Right cardiac atrium (tissue), 5 donors: ENCODE results near the gene LURAP1L. TPM values are rescaled to one million over a fixed set of nuclear protein-coding genes. Genes with fewer than 3 reads are reported as not detected.

Experiments
- ATAC-seq, 2 donors: fragments of 200-7000 bp; cut with Tn5 transposase; one replicate each; pipeline versions ENCODE4 v1.8.0 to v1.9.1; 2020; ENCODE audit warnings: moderate library complexity in 2 of 2, mild to moderate bottlenecking in 1 of 2
- DNase-seq, 3 donors: peaks; one replicate each; pipeline ENCODE4 v3.0.0-alpha.2; 2020
- H3K27ac ChIP-seq: one replicate; pipeline ENCODE4 v1.5.1; 2013; ENCODE audit warnings: mild to moderate bottlenecking, low read length, control low read depth, moderate library complexity
- H3K27me3 ChIP-seq: one replicate; pipeline ENCODE4 v1.6.1; 2013; ENCODE audit not compliant: control insufficient read depth, insufficient read depth
- H3K4me1 ChIP-seq: one replicate; pipeline ENCODE4 v1.6.1; 2013; ENCODE audit warnings: low read length; ENCODE audit not compliant: control insufficient read depth, insufficient read depth
- H3K4me3 ChIP-seq: one replicate; pipeline ENCODE4 v1.5.1; 2013; ENCODE audit warnings: low read length, control low read depth
- H3K9me3 ChIP-seq: one replicate; pipeline ENCODE4 v1.6.1; 2013; ENCODE audit warnings: low read length; ENCODE audit not compliant: control insufficient read depth
- WGBS: extraction: QIAGEN DNeasy Blood & Tissue Kit; methylation state at CpG from one replicate; pipeline ENCODE4 v1.1.7; 2013; 5-methylcytosine and 5-hydroxymethylcytosine counted together
- intact Hi-C, 4 donors: fragments of 100-400 bp; cut with DNase I; formaldehyde crosslinking; loops; one replicate each; pipeline versions ENCODE4 v1.11.0 to v1.14.0; 2022 to 2023
- long read RNA-seq, 4 donors: library from polyadenylated mRNA; unstranded; transcript quantifications; one replicate each; pipeline ENCODE4 v2.0.0, GENCODE V29; 2020 to 2021
- polyA plus RNA-seq: library from polyadenylated mRNA; stranded (reverse); fragments of 200-250 nt; gene quantifications from one replicate; pipeline ENCODE4 v1.2.3, GENCODE V29; 2013
- total RNA-seq, 4 donors: library from RNA; stranded (reverse); fragmentation: NEBNext Ultra II Directional; extraction: Animal tissue kit (Norgen Biotek cat#: 25700); gene quantifications; one replicate each; pipeline ENCODE4 v1.2.1, GENCODE V29; 2021
- donor health status: healthy with polysubstance abuse.
- donor health status: DM: no; HTN: yes; CAD: no.
- donor health status: DM: no; HTN: no; CAD: no.
- donor health status: DM: no; HTN: yes; CAD: no; lungs with severe emphysema.
- donor health status: DM: yes; HTN: yes; CAD: no.

Gene LURAP1L, protein sequence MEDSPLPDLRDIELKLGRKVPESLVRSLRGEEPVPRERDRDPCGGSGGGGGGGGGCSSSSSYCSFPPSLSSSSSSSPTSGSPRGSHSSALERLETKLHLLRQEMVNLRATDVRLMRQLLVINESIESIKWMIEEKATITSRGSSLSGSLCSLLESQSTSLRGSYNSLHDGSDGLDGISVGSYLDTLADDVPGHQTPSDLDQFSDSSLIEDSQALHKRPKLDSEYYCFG
- 1 to 10 TPM; 2.1 to 3.4 (median 2.5) TPM for total RNA-seq
- polyA plus RNA-seq: 3.0 TPM
- long read RNA-seq, donor 1, transcript LURAP1L-201 (2 exons, 1,753 nt): major isoform, 5 of 6 reads
- long read RNA-seq, donor 1, partial matches to known transcripts: 0 of 6 reads
- long read RNA-seq, donor 1, other reads (novel, unspliced or antisense): 1 of 6 reads
- long read RNA-seq, donor 2, partial matches to known transcripts: 0 of 3 reads
- long read RNA-seq, donor 2, other reads (novel, unspliced or antisense): 1 of 3 reads
- long read RNA-seq, donor 3, transcript LURAP1L-201 (2 exons, 1,753 nt): major isoform, 13 of 15 reads
- long read RNA-seq, donor 3, partial matches to known transcripts: 0 of 15 reads
- long read RNA-seq, donor 3, other reads (novel, unspliced or antisense): 2 of 15 reads
- long read RNA-seq, donor 4, partial matches to known transcripts: 0 of 2 reads
- long read RNA-seq, donor 4, other reads (novel, unspliced or antisense): 0 of 2 reads

DNA sequence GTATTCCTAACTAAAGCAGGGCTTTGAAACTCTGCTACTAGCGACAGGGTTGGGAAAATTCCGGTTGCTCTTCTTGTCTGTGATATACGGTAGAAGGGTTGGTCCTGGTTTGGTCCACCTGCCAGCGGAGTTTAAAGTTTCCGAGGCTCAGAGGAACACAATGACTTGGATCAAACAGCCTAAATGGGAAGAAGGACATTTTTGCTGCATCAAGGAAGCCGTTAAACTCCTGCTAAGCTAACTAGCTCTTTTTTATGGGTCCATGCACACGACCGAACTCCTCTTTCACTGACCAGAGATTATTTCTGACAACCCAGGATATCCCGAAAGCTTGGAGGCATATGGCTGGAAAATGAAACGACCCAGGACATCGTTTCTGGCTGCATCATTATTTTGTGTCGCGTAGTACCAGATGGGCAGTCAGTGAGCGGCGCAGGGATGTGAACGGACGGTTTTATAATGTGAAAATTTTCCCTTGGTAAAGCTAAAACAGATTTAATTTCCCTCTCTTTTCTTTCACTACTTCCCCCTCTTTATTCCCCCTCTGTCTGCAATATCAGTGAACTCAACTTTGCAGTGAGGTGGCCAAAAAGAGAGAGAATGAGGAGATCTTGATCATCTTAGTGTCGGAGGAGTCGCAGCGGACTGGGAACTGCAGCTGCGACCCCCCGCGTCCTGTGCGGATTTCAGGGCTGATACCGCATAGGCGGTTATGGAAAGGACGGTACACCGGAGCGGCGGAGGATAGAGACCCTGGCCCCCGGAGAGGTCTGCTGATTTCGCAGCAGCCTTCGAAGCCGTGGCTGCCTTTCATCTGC lies at the start of gene LURAP1L:
TSS of gene LURAP1L (plus strand) at position 160 of the 818 bp plus-strand sequence. CDS start 696 bp downstream, outside the sequence.
- peak; percentile 23 to 58 (median 56) for DNase-seq
- H3K4me1 ChIP-seq: no peaks in the 10 kb centered on the region
- H3K27me3 ChIP-seq: no peaks in the 10 kb centered on the region
- no peaks in the 10 kb centered on the region for H3K9me3 ChIP-seq
- H3K27ac ChIP-seq: peak within 1 kb of the TSS; percentile 54
- intact Hi-C loops: loop anchor here in 1 of 4 donors (5.0 kb wide), 1 partner anchor 42 kb away; no protein-coding TSS in a partner anchor
- under 1% methylated on average over 34 of the region's 34 CpGs for WGBS
- peak within 1 kb of the TSS; percentile 65 for H3K4me3 ChIP-seq
- ATAC-seq: peak; percentile 80 to 81

DNA sequence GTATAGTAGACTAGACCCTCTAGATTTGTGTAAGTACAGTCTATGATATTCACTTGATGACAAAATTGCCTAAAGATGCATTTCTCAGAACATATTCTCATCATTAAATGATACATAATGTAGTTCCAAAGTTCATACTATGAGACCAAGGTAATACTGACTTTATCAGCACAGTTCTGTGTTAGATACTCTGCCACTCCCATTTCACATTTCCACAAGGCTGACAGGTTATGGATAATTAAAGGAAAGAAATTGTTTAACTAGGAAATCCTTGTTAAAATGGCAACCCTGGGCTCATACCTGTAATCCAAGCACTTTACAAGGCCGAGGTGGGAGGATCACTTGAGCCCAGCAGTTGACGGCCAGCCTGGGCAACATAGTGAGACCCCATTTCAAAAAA lies 48.0 kb upstream of the LURAP1L start:
- Histone ChIP-seq H3K9me3 (no peaks in the 10 kb centered on the region), H3K4me1 (no peaks in the 10 kb centered on the region), H3K4me3 (no peak overlapping the region), H3K27me3 (no peaks in the 10 kb centered on the region), H3K27ac (no peak overlapping the region)
- 96% methylated on average over 2 of the region's 2 CpGs for WGBS
- ATAC-seq: no peak
- intact Hi-C loops: loop anchor here in 2 of 4 donors (10.0 kb wide), 2 partner anchors 158 to 358 kb away; no protein-coding TSS in a partner anchor
- no peak for DNase-seq

DNA sequence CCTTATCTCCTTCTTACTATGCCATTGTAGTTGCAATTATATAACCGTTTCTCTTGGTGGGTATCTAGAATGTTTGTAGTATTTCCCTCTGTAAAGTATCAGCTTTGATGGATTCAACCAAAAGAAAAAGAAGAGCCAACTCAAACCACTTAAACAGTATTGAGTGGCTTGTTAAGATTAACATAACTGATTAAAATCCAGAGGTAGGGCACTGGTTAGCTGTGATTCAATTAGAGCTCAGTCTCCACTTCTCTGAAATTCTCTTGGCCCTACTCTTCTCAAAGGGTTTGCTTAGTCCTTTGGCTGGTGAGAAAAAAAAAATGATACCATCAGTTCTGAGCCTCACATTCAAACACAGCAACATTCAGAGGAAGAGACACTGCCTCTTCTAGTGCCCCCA lies 44.6 kb upstream of the LURAP1L start:
- Histone ChIP-seq H3K27ac (no peak overlapping the region), H3K4me3 (no peak overlapping the region), H3K27me3 (no peaks in the 10 kb centered on the region), H3K4me1 (no peaks in the 10 kb centered on the region), H3K9me3 (no peaks in the 10 kb centered on the region)
- intact Hi-C loops: no loop called here
- 85% methylated on average over 1 of the region's 1 CpG for WGBS
- DNase-seq: no peak
- ATAC-seq: no peak

DNA sequence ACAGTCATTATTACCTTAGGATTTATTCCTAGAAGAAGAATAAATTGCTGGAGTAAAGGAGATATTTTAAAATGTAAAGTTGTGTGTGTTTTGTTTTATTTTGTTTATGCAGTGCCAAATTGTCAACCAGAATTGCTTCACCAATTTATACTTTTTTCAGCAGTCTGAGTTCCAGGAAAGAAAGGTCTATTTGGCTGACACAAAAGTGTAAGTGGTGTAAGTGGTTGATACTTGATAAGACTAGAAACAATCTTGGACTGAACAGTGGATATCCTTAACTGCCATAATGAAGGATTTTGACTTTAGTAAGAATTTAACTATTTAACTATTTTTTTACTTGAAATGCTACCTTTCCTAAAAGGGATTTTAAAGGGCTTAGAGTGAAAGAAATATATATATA lies 43.9 kb upstream of the LURAP1L start:
- DNase-seq (no peak), ATAC-seq (no peak)
- Histone ChIP-seq H3K9me3 (no peaks in the 10 kb centered on the region), H3K27me3 (no peaks in the 10 kb centered on the region), H3K27ac (no peak overlapping the region), H3K4me3 (no peak overlapping the region), H3K4me1 (no peaks in the 10 kb centered on the region)
- intact Hi-C loops: no loop called here

DNA sequence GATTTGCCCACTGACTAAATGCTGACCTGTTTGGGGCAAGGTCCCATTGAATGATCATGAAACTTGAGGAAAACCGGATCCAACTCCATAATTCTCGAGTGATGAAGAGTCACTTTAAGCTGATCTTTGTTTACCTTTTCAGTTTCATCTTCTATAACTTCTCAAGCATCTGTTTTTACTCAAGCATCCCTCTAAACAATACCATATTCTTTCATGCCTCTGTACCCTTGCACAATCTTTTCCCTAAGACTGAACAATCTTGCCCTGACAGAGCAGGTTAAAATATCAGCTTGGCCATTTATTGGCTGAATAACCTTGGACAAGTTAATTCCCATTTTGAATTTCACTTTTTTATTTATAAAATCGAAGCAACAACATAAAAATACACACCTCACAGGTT lies 41.8 kb upstream of the LURAP1L start:
- H3K4me1 ChIP-seq: no peaks in the 10 kb centered on the region
- intact Hi-C loops: no loop called here
- no peak for ATAC-seq
- H3K9me3 ChIP-seq: no peaks in the 10 kb centered on the region
- no peak overlapping the region for H3K27ac ChIP-seq
- WGBS: 86% methylated on average over 3 of the region's 3 CpGs
- H3K27me3 ChIP-seq: no peaks in the 10 kb centered on the region
- no peak overlapping the region for H3K4me3 ChIP-seq
- DNase-seq: no peak

DNA sequence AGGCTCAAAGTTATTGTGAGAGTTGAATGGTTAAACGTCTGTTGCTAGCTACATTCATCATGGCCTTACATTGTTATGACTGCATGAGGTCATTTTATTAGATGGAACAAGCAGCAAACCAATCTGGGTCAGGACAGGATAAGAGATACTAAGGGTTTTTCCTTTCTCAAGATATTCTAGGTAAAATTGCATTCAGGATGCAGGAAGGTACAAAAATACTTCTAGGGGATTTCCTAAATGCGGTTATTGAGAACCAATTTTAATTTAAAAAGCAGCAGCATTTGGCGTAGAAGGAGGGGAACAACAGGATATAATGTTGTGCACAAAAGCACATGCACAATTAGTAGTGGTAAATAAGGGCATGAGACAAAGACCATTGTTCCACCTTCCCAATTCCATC lies 39.2 kb upstream of the LURAP1L start:
- Histone ChIP-seq H3K4me3 (no peak overlapping the region), H3K9me3 (no peaks in the 10 kb centered on the region), H3K4me1 (no peaks in the 10 kb centered on the region), H3K27ac (no peak overlapping the region), H3K27me3 (no peaks in the 10 kb centered on the region)
- whole genome bisulfite sequencing: 48% methylated on average over 3 of the region's 3 CpGs
- ATAC-seq: no peak
- intact Hi-C loops: no loop called here
- DNase-seq: no peak

DNA sequence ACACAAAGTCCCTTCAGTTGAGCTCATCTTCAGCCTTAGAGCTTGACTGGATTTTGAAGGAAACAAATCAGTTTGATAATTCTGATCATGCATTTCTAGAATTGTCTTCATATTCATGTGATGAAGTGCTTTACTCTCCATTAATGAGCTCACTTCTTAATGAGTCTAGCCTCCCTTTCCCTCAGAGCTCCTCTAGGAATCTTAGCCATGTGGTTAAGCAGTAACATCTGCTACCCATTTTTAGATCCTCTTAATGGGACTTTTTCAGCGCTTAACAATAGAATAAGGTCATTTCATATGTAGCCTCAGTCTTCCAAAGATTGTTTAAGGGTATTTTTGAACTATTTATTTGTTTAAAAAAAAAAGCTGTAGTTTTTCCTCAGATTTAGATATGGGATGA lies 36.9 kb upstream of the LURAP1L start:
- intact Hi-C loops: no loop called here
- DNase-seq (no peak), ATAC-seq (no peak)
- Histone ChIP-seq H3K9me3 (no peaks in the 10 kb centered on the region), H3K27me3 (no peaks in the 10 kb centered on the region), H3K4me1 (no peaks in the 10 kb centered on the region), H3K27ac (no peak overlapping the region), H3K4me3 (no peak overlapping the region)
- 0% methylated on average over 1 of the region's 1 CpG for WGBS

DNA sequence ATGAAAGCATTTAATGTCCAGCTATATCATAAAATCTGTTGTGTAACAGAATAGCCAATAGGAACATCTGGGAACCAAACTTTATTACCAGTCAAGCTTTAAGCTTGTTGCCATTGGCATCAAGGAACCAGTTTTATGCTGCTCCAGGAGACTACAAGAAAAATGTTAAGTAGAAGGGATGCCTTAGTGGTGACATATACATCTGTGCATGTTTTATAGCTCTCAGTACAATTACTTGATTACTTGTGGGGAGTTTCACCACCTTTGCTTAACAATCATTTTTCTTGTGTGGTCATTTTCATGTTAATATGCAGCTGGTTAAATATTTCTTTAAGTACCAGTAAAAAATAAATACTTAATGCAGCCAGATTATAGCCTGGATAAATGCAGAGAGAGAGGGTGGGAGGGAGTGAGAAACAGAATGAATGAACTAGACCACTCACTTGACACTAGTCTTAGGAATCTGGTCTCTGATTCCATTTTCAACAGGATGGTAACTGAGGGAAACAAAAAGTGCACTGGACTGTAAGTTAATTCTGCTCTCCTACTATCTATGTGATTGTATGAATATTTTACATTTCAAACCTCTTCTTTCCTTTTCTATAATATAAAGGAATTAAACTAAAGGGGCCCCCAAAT lies 35.7 kb upstream of the LURAP1L start:
- ATAC-seq (no peak), DNase-seq (no peak)
- H3K27ac ChIP-seq: no peak overlapping the region
- intact Hi-C loops: no loop called here
- H3K4me1 ChIP-seq: no peaks in the 10 kb centered on the region
- H3K9me3 ChIP-seq: no peaks in the 10 kb centered on the region
- no peaks in the 10 kb centered on the region for H3K27me3 ChIP-seq
- no peak overlapping the region for H3K4me3 ChIP-seq

DNA sequence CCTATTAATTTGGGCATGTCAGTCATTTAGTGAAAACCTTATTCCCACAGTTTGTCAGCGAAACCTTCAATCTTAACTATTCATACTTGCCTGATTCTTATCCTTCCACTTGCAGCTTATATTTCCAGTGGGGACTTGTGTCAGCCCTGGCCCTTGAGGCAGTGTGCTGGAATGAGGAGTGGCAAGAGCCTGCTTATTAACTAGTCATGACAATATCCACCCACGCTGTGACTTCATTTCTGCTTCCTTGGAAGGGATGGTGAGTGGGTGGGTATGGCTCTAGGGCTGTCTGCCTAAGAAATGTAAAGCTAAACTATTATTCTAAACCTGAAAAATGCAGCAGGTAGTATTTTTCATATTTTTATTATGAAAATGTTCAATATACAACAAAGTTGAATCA lies 34.0 kb upstream of the LURAP1L start:
- no peaks in the 10 kb centered on the region for H3K9me3 ChIP-seq
- no peaks in the 10 kb centered on the region for H3K4me1 ChIP-seq
- H3K27me3 ChIP-seq: no peaks in the 10 kb centered on the region
- DNase-seq (no peak), ATAC-seq (no peak)
- H3K4me3 ChIP-seq: no peak overlapping the region
- H3K27ac ChIP-seq: no peak overlapping the region
- WGBS: 79% methylated on average over 2 of the region's 2 CpGs
- intact Hi-C loops: no loop called here

DNA sequence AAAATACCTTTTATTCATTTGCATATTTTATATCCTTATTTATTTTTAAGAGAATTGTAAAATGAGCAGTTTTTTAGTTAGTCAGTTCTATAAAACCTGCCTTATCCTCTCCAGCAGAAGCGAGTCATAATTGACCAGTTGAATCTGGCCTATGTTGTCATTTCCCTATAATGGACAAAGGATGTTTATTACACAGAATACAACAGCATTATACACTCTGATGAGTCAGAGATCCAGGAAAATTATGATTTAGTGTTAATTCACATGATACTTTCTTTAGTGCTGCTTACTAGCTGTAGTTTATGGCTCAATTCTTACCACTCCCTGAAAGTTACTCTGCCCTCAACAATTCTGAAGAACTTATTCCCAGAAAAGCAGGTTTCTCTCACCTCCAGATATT lies 26.8 kb upstream of the LURAP1L start:
- no peak for DNase-seq
- intact Hi-C loops: no loop called here
- ATAC-seq: no peak
- H3K27ac ChIP-seq: no peak overlapping the region
- WGBS: 74% methylated on average over 1 of the region's 1 CpG
- H3K9me3 ChIP-seq: no peaks in the 10 kb centered on the region
- no peak overlapping the region for H3K4me3 ChIP-seq
- H3K27me3 ChIP-seq: no peaks in the 10 kb centered on the region
- H3K4me1 ChIP-seq: no peaks in the 10 kb centered on the region
